GM19351 (cell line): ENCODE results near the gene SYCP2.

ENCODE experiments used
- ATAC-seq: cut with Tn5 transposase; IDR thresholded peaks from one replicate; pipeline ENCODE4 v1.9.1; 2021; ENCODE audit warnings: mild to moderate bottlenecking, moderate library complexity; ENCODE audit not compliant: unreplicated experiment

SYCP2 gene

GRCh38 chr20:59837623-59838394, 95.6 kb downstream of the SYCP2 start:
- peak; percentile 94 for ATAC-seq

- no peak for ATAC-seq
Observed at GRCh38 chr20:59836767-59837166, 96.7 kb downstream of the SYCP2 start.

GRCh38 chr20:59835448-59836395, 97.7 kb downstream of the SYCP2 start:
- ATAC-seq: no peak

GRCh38 chr20:59835057-59835447, 98.4 kb downstream of the SYCP2 start:
- ATAC-seq: no peak

GRCh38 chr20:59832406-59833363, 100.8 kb downstream of the SYCP2 start:
- no peak for ATAC-seq

- no peak for ATAC-seq
Observed at GRCh38 chr20:59831916-59832270, 101.5 kb downstream of the SYCP2 start.

- peak; percentile 61 for ATAC-seq
Observed at GRCh38 chr20:59831024-59831915, 102.2 kb downstream of the SYCP2 start.

- no peak for ATAC-seq
Observed at GRCh38 chr20:59830665-59831023, 102.8 kb downstream of the SYCP2 start.

- ATAC-seq: no peak
Observed at GRCh38 chr20:59829786-59830664, 103.4 kb downstream of the SYCP2 start.

- ATAC-seq: no peak
Observed at GRCh38 chr20:59829054-59829785, 104.2 kb downstream of the SYCP2 start.

- ATAC-seq: no peak
Observed at GRCh38 chr20:59828125-59829053, 105.0 kb downstream of the SYCP2 start.

GRCh38 chr20:59827138-59828056, 106.0 kb downstream of the SYCP2 start:
- no peak for ATAC-seq

GRCh38 chr20:59825944-59826759, 107.3 kb downstream of the SYCP2 start:
- no peak for ATAC-seq

GRCh38 chr20:59825563-59825920, 107.9 kb downstream of the SYCP2 start:
- ATAC-seq: no peak
